Measurements from ENCODE around the gene GRK5. TPM values are rescaled to one million over a fixed set of nuclear protein-coding genes. Genes with fewer than 3 reads are reported as not detected.
"Not testable (repeated sequence)": the region's sequence is repeated elsewhere in the genome, so short reads cannot be mapped to it uniquely, and the experiment has no call there.

GRK5 gene
- total RNA-seq, 4 donors from 2014 or later = 15.9 to 53.8 (median 18.4) TPM

GRCh38 chr10:119272736-119273135 lies 65.4 kb downstream of the GRK5 start:
- no peak for TF ChIP-seq CTCF (IDR thresholded peaks at IDR 0.05)
- no peak for DNase-seq (ENCODE audit: low spot score)
- ATAC-seq (ENCODE audit: low FRiP score) = no peak

- no peak for TF ChIP-seq CTCF (IDR thresholded peaks at IDR 0.05)
- ATAC-seq (ENCODE audit: low FRiP score) = no peak
- no peak for DNase-seq (ENCODE audit: low spot score)
Measured at GRCh38 chr10:119273413-119273812, 66.0 kb downstream of the GRK5 start.

GRCh38 chr10:119274519-119275045 lies 67.2 kb downstream of the GRK5 start:
- no peak for ATAC-seq (ENCODE audit: low FRiP score)
- DNase-seq (ENCODE audit: low spot score) = no peak

GRCh38 chr10:119275085-119275484 lies 67.7 kb downstream of the GRK5 start:
- no peak for TF ChIP-seq CTCF (IDR thresholded peaks at IDR 0.05)
- ATAC-seq (ENCODE audit: low FRiP score) (no peak), DNase-seq (ENCODE audit: low spot score) (no peak)

More at GRCh38 chr10:119274519-119275045, 67.2 kb downstream of the GRK5 start:
- no peak for TF ChIP-seq CTCF (IDR thresholded peaks at IDR 0.05)

DNA sequence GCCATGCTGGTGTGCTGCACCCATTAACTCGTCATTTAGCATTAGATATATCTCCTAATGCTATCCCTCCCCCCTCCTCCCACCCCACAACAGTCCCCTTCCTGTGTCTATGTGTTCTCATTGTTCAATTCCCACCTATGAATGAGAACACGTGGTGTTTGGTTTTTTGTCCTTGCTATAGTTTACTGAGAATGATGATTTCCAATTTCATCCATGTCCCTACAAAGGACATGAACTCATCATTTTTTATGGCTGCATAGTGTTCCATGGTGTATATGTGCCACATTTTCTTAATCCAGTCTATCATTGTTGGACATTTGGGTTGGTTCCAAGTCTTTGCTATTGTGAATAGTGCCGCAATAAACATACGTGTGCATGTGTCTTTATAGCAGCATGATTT lies 68.8 kb downstream of the GRK5 start:
- not testable (repeated sequence) for ATAC-seq (ENCODE audit: low FRiP score)

DNA sequence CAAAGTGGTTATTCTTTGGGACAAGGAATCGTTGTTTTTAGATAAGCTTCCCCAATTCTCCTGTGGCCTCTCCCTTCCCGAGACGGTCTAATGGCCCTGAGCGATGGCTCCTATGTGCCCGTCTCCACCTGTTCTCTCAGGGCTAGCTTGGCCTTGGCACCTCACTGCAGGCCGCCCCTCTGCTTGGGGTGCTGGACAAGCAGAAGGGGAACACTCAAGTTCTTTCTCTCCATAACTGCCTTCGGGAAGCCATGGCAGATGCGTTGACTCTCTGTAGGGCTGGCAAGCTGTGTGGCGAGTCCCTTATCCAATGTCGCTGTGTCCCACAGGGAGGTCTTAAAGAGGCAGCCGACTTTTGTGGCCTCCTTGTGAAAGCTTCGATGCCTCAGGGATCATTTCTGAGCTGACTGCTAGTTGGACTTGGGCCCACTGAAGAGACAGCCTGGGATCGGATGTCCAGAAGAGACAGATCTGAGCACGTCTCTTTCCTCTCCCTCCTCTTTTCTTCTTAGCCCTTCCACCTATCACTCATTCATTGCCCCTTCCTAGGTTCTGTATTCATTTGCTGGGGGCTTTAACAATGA lies 70.8 kb downstream of the GRK5 start:
- DNase-seq (ENCODE audit: low spot score) (no peak), ATAC-seq (ENCODE audit: low FRiP score) (no peak)
- no peak for TF ChIP-seq CTCF (IDR thresholded peaks at IDR 0.05)

More for the DNA sequence above, 68.8 kb downstream of the GRK5 start:
- not testable (repeated sequence) for DNase-seq (ENCODE audit: low spot score)

GRCh38 chr10:119279441-119279840 lies 72.1 kb downstream of the GRK5 start:
- TF ChIP-seq CTCF (IDR thresholded peaks at IDR 0.05) = no peak
- no peak for DNase-seq (ENCODE audit: low spot score)
- ATAC-seq (ENCODE audit: low FRiP score) = no peak
